K562 (cell line): ENCODE data around the gene ELOF1. TPM values are rescaled to one million over a fixed set of nuclear protein-coding genes. Genes with fewer than 3 reads are reported as not detected.

Source experiments
- AFF1 ChIP-seq, 2 experiments: fragments of 450-650 bp; IDR thresholded peaks; 2 replicates each; pipeline ENCODE4 v1.6.1; 2018; ENCODE audit warnings: mild to moderate bottlenecking in 2 of 2, low read depth in 1 of 2; ENCODE audit not compliant: partially characterized antibody in 2 of 2
- CGGBP1 ChIP-seq: fragments of 250-450 bp; sonication (Bioruptor Pico); IDR thresholded peaks from 2 replicates; pipeline ENCODE4 v1.9.0; 2021; ENCODE audit warnings: mild to moderate bottlenecking
- CHD2 ChIP-seq: IDR thresholded peaks from 2 replicates; pipeline ENCODE4 v1.6.1; 2011; ENCODE audit warnings: low read depth, low read length
- DMBX1 ChIP-seq: fragments of 250-450 bp; sonication (Bioruptor Pico); IDR thresholded peaks from 2 replicates; pipeline ENCODE4 v1.8.0; 2022; ENCODE audit warnings: inconsistent platforms, mild to moderate bottlenecking, moderate library complexity, borderline replicate concordance
- ESRRA ChIP-seq: fragments of 450-650 bp; IDR thresholded peaks from 2 replicates; pipeline ENCODE4 v1.6.1; 2014; ENCODE audit warnings: low read depth, mild to moderate bottlenecking, moderate library complexity, borderline replicate concordance
- ETS2 ChIP-seq: IDR thresholded peaks from 2 replicates; pipeline ENCODE4 v1.6.1; 2016; ENCODE audit warnings: borderline replicate concordance, missing genetic modification characterization, mild to moderate bottlenecking, moderate library complexity, missing compliant biosample characterization; ENCODE audit not compliant: poor library complexity, severe bottlenecking
- FOSL1 ChIP-seq: fragments of 200-800 bp; sonication (Bioruptor generic); conservative IDR thresholded peaks from 2 replicates; pipeline ENCODE4 v1.6.1; 2016; ENCODE audit warnings: missing genetic modification characterization, missing compliant biosample characterization
- HCFC1 ChIP-seq: IDR thresholded peaks from 2 replicates; pipeline ENCODE4 v1.6.1; 2012; ENCODE audit warnings: low read depth, low read length, improper control_type of control experiment
- JUNB ChIP-seq: fragments of 450-650 bp; formaldehyde crosslinking; conservative IDR thresholded peaks from 2 replicates; pipeline ENCODE4 v1.4.0; 2020; ENCODE audit warnings: mild to moderate bottlenecking
- POLR2AphosphoS2 ChIP-seq: IDR thresholded peaks from 2 replicates; pipeline ENCODE4 v1.6.1; 2012; ENCODE audit warnings: low read length, improper control_type of control experiment
- POLR3A ChIP-seq: IDR thresholded peaks from 2 replicates; pipeline ENCODE4 v1.6.1; 2011; ENCODE audit warnings: borderline replicate concordance, mild to moderate bottlenecking, moderate library complexity; ENCODE audit not compliant: insufficient read length, insufficient read depth; ENCODE audit errors: extremely low read depth
- RBM22 ChIP-seq: fragments of 200-400 bp; formaldehyde crosslinking; IDR thresholded peaks from 2 replicates; pipeline ENCODE4 v1.6.1; 2018; ENCODE audit warnings: low read length, low read depth; ENCODE audit not compliant: poor library complexity, severe bottlenecking
- SMAD3 ChIP-seq: fragments of 450-650 bp; formaldehyde crosslinking; conservative IDR thresholded peaks from 2 replicates; pipeline ENCODE4 v1.4.0; 2020; ENCODE audit warnings: mild to moderate bottlenecking
- TEAD1 ChIP-seq, 2 experiments: fragments of 450-650 bp in 1 of 2; sonication (generic) in 1 of 2; formaldehyde crosslinking; IDR thresholded peaks; 2 replicates each; pipeline versions ENCODE4 v1.4.0 to v1.8.0; 2020 to 2022; ENCODE audit warnings: mild to moderate bottlenecking in 2 of 2, missing genetic modification reagents in 1 of 2
- ZNF583 ChIP-seq: fragments of 250-450 bp; sonication (Bioruptor Pico); IDR thresholded peaks from 2 replicates; pipeline ENCODE4 v1.4.0; 2020
- ZNF644 ChIP-seq: fragments of 200-800 bp; sonication (Bioruptor generic); IDR thresholded peaks from 2 replicates; pipeline ENCODE4 v1.6.1; 2016; ENCODE audit warnings: low read depth, missing genetic modification characterization, missing compliant biosample characterization
- ZNF79 ChIP-seq: fragments of 250-450 bp; sonication (Bioruptor Pico); IDR thresholded peaks from 2 replicates; pipeline ENCODE4 v1.4.0; 2020; ENCODE audit warnings: low read depth, mild to moderate bottlenecking, moderate library complexity
- polyA plus RNA-seq, 8 experiments: library from polyadenylated mRNA; depleted of rRNA in 4 of 8; stranded (reverse) in 5 of 8; unstranded in 3 of 8; fragments of >200 nt; fragmentation: Nextera tagmentation in 2 of 8; fragmentation: Illumina TruSeq in 1 of 8; extraction: Ambion mirVana in 2 of 8; extraction: Trizol in 1 of 8; gene quantifications; 2 replicates each; pipeline versions ENCODE4 v1.2.1 to v1.2.3, GENCODE V29; 2011 to 2014; ENCODE audit warnings: inconsistent platforms in 1 of 8, missing spikeins in 1 of 8
- total RNA-seq, 7 experiments: library from RNA; depleted of rRNA in 6 of 7; stranded (reverse); fragments of >200 nt in 6 of 7; fragmentation: Illumina TruSeq in 2 of 7; extraction: Trizol in 2 of 7; gene quantifications; 2 replicates each; pipeline versions ENCODE4 v1.2.1 to v1.2.3, GENCODE V29; 2011 to 2021; ENCODE audit warnings: low replicate concordance in 1 of 7
- TF ChIP-seq, protein P1 (sequence below): conservative IDR thresholded peaks from 2 replicates; pipeline ENCODE4 v1.6.1; 2011; ENCODE audit warnings: low read depth, mild to moderate bottlenecking, low read length; ENCODE audit not compliant: control insufficient read depth
- TF ChIP-seq, protein P2 (sequence below): fragments of 450-650 bp; IDR thresholded peaks from 2 replicates; pipeline ENCODE4 v1.6.1; 2016; ENCODE audit warnings: antibody characterized with exemption
- TF ChIP-seq, protein P3 (sequence below): fragments of 250-450 bp; sonication (Bioruptor Pico); IDR thresholded peaks from 2 replicates; pipeline ENCODE4 v1.8.0; 2021; ENCODE audit warnings: moderate library complexity, mild to moderate bottlenecking, inconsistent platforms

ELOF1 gene
- total and polyA plus RNA-seq, 9 of the 15 experiments (the other 6 are each of a cell fraction or from before 2014, with no cell fraction given), result 16.7 to 147 (median 74.2) TPM

DNA sequence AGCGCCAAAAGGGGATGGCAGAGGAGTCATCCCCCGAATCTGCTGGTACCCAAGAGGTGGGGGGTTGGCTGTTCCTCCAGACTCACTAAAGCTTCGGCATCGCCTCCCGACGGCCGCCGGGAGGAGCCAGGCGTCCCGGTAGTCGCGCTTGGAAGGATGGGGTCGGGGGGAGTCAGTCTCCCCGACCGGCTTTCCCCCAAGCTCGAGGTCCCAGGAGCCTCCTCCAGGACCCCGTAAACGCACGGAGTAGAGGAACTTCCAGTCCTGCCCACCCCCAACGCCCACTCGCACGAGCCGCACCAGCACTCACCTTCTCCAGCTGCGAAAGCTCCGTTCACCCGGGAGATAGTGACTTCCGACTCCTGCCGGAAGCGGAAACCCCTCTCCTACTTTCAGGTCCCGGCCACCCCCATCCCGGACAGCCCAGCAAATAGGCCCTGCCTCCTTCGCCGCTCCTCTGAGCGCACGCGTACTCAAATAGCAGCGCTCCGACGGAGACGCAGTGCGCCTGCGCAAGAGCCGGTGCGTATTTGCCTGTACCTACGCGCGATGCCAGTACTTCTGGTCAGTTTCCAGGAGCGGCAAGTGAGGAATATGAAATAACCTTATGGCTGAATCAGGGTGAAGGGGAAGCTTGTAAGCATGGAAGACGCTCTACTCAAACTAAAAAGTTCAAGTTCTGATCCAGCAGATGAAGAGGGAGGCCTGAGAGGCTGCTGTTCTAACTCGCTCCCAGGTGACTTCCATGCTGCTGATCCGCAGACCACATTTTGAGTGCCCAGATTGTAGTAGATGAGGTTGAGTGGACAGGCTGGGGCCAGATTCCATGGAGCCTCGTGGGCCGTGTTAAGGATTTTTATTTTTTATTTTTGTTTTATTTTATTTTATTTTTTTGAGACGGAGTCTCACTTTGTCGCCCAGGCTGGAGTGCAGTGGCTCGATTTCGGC lies at the start of gene ELOF1 (continued):
- TF ChIP-seq, protein P1, sequence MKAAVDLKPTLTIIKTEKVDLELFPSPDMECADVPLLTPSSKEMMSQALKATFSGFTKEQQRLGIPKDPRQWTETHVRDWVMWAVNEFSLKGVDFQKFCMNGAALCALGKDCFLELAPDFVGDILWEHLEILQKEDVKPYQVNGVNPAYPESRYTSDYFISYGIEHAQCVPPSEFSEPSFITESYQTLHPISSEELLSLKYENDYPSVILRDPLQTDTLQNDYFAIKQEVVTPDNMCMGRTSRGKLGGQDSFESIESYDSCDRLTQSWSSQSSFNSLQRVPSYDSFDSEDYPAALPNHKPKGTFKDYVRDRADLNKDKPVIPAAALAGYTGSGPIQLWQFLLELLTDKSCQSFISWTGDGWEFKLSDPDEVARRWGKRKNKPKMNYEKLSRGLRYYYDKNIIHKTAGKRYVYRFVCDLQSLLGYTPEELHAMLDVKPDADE, result peak; percentile 87
- TF ChIP-seq POLR2AphosphoS2 (no peak), ESRRA (no peak), ZNF79 (CRISPR knock-in tag) (no peak), RBM22 (no peak), CGGBP1 (CRISPR knock-in tag) (no peak), FOSL1 (tag) (no peak; the same call in 1 of the 2 replicates), DMBX1 (CRISPR knock-in tag) (no peak), ZNF644 (tag) (no peak), ZNF583 (CRISPR knock-in tag) (no peak), AFF1 (IDR thresholded peaks at IDR 0.05; ENCODE audit: low read depth in 1 of 2, partially characterized antibody in 2 of 2) (peak in 1 of 2 experiments; percentile 6), ETS2 (tag) (no peak), SMAD3 (CRISPR knock-in tag) (no peak), TEAD1 (CRISPR knock-in tag; IDR thresholded peaks at IDR 0.05) (0 out of 4 replicates have a peak, but pooled peaks have one; percentile 30 to 45), CHD2 (no peak), JUNB (CRISPR knock-in tag) (no peak), POLR3A (no peak), HCFC1 (peak; percentile 54)
- TF ChIP-seq, protein P2, sequence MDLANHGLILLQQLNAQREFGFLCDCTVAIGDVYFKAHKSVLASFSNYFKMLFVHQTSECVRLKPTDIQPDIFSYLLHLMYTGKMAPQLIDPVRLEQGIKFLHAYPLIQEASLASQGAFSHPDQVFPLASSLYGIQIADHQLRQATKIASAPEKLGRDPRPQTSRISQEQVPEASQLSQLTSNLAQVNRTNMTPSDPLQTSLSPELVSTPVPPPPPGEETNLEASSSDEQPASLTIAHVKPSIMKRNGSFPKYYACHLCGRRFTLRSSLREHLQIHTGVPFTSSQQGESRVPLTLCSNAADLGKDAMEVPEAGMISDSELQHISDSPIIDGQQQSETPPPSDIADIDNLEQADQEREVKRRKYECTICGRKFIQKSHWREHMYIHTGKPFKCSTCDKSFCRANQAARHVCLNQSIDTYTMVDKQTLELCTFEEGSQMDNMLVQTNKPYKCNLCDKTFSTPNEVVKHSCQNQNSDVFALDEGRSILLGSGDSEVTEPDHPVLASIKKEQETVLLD, result peak; percentile 98
- TF ChIP-seq, protein P3, sequence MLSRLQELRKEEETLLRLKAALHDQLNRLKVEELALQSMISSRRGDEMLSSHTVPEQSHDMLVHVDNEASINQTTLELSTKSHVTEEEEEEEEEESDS, result no peak
